NOMO-1 treated with dmso at 0.1 percent for 144 hours (cell line): ENCODE results near the gene BST2.
A peak's percentile ranks its signal among the peaks of the same experiment; 100 is the strongest.
"Not testable (repeated sequence)": the region's sequence is repeated elsewhere in the genome, so short reads cannot be mapped to it uniquely, and the experiment has no call there.

Experiments used
- DNase-seq: peaks from one replicate; lab custom pipeline; 2025; ENCODE audit not compliant: unreplicated experiment; lab: John Stamatoyannopoulos, UW

BST2 gene

DNA sequence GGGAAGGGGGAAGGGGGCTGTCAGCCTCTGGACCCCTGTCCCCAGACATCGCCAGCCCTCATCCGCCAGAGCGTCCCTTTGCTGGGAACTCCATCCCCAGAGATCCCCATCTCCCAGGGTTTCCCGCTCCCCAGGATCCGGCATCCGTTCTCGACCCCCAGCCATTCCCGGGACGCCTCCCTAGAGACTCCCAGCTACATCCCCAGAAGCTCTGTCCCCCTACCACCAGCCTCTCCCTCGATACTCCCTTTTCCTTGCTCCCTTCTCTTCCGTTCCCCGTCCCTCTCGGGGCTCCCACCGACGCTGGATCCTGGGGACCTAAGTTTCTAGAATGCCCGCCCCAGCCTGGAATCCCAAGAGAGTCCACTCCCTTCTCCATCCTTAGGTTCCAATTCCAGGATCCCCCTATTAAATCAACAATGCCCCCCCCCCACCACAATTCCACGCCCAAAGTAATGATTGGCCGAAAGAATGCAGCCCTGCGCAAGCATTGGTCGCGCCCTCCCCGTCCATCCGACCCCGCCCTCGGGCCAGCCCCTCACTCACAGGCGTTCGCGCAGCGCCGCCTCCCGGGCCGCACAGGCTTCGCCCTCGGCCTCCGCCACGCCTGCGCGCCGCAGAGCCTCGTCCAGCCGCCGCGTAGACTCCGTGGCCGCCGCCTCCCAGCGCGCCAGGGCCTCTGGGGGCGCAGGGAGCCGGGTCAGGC, 14.6 kb downstream of the BST2 start:
- peak; percentile 86 for DNase-seq

DNA sequence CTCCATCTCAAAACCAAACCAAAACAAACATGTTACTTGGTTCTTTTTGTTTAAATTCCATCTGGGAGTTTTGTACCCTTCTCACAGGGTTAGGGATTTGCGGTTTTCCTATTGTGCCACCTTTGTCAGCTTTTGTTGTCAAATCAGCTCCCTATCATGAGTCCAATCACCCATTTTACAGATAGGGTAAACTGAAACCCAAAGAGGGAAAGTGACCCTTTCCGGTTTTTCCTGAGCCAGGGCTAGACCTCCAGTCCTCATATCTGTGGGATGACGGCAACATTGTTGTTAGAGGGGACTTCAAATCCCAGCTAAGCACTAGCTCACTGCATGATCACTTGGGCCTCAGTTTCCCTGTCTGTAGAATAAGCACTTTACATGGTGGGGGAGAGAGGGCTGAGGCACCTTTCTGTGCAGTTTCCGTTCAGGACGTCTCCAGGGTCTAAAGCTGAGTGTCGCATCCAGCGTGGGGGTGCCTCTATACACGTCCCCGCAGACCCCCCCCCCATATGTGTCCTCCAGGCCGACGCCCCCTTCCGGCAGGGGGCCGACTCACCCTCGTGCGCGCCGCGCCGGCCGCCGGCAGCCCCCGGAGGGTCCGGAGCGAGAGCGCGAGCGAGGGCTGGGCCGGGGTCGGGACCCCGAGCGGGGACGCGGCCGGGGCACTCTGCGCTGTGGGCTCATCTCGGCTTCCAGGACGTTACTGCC, 15.3 kb downstream of the BST2 start:
- no peak for DNase-seq

GRCh38 chr19:17389288-17389687, 16.1 kb downstream of the BST2 start:
- DNase-seq: no peak

DNA sequence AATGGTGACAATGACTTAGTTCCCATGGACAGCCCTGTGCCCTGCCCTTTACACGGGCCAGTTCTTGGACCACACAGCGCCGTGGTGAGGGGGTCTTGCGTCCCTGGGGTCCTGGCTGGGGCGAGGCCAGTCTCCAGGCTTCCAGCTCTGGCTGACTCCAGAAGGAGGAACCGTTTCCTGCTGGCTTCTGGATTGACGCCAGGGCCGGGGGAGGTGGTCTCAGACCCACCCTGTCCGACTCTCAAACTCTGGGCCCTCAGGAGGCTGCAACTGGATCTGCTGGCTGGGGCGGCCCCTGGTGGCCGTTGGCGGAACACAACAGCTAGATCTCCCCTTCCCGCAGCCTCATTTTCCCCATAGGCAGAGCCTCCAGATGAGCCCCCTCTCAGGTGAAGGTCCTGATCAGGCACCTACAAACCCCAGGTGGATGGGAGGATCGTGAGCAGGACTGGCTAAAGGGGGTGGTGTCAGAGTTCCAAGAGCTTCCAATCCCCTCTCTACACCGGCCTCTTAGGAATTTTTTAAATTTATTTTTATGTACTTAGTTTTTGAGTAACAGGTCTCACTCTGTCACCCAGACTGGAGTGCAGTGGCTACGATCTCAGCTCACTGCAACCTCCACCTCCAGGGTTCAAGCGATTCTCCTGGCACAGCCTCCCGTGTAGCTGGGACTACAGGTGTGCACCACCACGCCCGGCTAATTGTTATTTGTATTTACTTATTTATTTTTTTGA, 19.4 kb downstream of the BST2 start:
- no peak for DNase-seq

DNA sequence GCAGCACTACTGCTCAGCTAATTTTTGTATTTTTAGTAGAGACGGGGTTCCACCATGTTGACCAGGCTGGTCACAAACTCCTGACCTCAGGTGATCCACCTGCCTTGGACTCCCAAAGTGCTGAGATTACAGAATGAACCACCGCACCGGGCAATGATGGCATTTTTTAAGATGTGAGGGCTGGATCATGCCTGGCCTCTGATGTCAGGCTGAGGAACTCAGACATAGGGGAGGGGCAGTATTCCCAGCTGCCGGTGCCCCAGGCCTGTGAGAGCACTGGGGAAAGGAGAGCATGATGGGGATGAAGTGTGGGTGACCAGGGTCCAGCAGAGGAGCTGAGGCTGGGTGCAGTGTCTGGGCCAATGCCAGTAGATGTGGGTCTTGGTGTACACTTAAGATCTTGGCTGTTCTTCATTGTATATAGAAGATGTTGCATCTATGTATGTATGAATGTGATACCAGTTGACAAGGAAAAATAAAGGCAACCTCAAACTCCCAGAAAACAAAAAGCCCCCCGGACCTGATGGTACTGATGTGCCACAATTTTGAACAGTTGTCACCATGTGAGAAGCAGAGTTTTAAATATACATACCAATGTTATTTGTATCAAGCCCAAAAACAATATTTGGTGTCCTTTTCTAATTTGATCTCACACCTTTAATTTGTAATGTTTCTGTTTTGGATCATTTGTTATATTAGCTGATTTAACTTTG, 24.8 kb downstream of the BST2 start:
- no peak for DNase-seq

GRCh38 chr19:17379221-17379631, 26.2 kb downstream of the BST2 start:
- no peak for DNase-seq

DNA sequence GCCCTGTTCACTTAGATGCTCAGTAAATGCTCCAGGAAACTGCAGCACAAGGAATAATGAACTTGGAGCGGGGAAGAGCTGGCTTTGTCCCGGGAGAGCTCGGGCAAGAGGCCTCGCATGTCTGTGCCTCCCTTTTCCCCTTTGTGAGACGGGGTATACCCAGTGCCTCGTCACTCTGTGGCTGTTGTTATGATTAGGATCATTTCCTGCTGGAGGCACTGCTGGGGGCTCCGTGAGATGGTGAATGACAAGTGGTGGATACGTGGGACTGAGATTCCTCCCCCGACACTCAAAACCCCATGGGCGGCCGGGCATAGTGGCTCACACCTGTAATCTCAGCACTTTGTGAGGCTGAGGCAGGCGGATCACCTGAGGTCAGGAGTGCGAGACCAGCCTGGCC, 27.2 kb downstream of the BST2 start:
- DNase-seq: no peak

DNA sequence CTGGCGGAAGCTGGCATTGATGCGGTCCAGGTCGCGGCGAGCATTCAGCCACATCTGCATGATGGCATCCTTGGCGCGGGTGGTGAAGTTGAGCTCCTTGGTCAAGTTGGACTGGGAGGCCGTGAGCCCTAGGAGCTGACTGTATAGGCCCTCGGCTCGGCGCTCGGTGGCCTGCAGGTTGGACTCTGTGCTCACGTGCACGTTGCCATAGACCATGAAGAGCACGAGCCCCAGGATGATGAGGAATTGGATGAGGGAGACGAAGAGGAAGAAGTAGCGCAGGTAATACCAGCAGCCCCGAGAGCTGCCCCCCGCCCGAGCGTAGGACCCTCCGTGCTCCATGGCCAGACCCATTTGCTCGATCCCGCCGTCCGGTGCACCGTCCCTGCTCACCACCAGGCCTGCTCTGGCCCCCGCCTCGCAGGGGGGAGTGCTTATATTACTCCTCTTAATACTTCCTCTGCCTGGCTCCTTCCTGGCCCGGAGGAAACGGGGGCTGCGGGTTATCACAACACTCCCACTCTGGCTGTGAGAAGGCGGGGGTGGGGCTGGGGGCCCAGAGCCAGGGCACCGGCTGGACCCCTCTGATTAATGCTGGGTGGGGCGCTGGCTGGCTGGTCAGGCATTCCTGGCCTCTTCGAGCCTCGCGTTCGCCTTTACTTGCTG, 28.4 kb downstream of the BST2 start, which contains the start of gene PLVAP:
Gene PLVAP, minus strand, starts transcription at position 408 of the 666 bp plus-strand sequence. Its CDS starts 54 bp downstream, at position 354.
- no peak for DNase-seq

DNA sequence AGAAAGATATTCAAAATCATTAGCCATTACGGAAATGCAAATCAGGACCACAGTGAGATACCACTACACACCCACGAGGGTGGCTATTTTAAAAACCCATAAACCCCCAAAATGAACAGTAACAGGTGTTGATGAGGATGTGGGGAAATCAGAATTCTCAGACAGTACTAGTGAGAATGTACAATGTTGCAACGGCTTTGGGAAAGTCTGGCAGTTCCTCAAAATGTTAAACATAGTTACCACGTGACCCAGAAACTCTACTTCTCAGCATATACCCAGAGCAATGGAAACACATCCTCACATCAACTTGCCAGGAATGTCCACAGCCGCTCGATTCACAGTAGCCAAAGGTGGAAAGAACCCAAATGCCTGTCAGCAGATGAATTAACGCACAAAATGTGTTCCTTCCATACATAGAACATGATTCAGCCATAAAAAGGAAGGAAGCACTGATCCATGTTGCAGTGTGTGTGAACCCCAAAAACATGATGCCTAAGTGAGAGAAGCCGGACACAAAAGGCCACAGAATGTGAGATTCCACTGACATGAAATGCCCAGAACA, 35.3 kb downstream of the BST2 start:
- DNase-seq: peak; percentile 72

DNA sequence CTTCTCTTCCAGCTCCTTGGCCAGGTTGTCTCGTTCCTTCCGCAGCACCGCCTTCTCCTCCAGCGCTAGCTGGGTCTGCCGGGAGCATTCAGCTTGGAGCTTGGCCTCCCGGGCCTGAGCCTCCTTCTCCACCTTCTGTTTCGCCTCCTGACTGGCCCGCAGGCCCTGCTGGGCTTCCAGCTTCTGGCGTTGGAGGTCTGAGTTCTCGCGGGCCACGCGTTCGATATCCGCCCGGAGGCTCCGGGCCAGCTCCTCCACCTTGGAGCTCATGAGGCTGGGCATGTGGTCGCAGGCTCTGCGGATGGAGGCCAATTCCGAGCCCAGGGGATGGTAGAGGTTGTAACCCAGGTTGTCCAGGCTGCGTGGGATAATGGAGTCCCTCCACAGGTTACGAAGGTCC, 40.1 kb downstream of the BST2 start:
- no peak for DNase-seq

GRCh38 chr19:17363852-17364605, 41.4 kb downstream of the BST2 start:
- not testable (repeated sequence) for DNase-seq

DNA sequence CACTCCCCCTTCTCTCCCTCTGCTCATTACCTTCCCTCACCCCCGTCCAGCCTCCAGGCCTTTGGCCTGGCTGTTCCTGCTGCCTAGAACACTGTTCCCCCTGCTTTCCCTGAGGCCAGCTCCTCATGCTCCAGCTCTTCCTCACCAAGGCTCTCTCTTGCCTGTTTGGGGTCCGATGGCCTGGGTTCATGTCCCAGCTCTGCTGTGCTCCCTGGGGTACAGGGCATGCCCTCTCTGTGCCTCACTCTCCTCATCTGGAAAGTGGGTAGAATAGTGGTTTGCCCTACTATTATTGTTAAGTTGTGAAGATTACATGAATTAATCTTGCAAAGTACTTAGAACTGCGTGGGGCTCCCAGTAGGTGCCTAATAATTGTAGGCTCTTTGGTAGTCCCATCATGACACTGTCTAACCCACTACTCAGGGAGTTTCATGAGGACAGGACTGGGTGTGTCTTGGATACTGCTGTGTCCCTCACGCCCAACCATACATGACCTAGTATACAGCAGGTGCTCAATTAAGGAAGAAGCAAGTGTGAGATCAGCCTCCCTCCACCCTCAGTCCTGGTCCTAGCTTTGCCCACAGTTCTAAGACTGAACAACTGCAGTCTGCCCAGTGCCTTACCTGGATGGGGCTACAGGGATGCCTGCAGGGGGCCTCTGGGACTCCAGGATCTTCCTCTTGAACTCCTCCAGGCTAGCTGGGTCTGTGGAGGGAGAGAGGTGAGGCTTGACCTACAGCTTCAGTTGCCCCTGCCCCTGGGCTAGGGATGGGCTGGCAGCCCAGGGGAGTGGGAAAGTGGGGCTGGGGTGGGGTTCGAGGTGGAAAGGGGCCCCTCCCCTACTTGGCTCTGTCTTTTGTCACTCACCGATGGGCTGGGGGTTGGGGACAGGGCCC, 45.3 kb downstream of the BST2 start:
- no peak for DNase-seq

DNA sequence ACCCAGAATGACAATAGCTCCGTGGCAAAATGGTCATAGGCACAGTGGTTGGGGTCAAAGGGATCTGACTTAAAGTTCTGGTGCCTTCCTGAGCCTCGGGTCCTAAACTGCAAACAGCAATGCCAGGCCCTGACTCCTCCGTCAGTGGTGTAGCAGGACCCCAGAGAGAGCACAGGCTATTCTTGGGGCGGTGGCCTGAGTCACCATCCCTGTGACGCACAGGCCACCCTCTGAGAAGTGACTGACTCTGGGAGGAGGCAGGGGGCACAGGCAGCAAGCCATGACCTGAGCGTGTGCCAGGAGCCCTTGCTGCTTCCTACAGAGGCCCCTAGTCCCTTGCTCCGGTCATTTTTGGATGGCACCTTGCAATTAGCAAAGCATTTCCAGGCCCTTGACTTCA, 47.0 kb downstream of the BST2 start:
- DNase-seq: no peak

DNA sequence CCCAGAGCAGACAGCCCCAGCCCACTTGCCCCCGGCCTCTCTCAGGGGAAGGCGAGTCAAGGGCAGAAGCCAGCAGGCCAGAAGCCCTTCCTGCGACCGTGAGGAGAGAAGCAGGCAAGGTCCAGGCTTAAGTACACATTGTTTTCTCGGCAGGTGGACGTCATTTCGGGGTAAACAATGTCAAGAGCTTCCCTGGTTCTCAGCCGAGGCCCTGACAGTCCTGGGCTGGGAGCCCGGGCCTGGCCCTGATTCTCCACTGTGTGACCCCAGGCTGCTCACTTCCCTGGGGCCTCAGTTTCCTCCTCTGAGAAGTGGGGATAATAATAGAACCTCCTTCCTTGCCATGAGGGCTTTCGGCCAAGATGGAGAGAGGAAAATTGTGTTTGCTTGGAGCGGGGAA, 47.7 kb downstream of the BST2 start:
- DNase-seq: no peak

- no peak for DNase-seq
Measured at GRCh38 chr19:17357078-17357666, 48.3 kb downstream of the BST2 start.

GRCh38 chr19:17353386-17353785, 52.0 kb downstream of the BST2 start:
- no peak for DNase-seq
